GM21825 (cell line): ENCODE data around the gene ALOX15B.
"Not testable (repeated sequence)": the region's sequence is repeated elsewhere in the genome, so short reads cannot be mapped to it uniquely, and the experiment has no call there.

Experiments
- ATAC-seq: cut with Tn5 transposase; IDR thresholded peaks from one replicate; pipeline ENCODE4 v1.9.1; 2021; ENCODE audit warnings: mild to moderate bottlenecking, moderate library complexity; ENCODE audit not compliant: unreplicated experiment

Gene ALOX15B

DNA sequence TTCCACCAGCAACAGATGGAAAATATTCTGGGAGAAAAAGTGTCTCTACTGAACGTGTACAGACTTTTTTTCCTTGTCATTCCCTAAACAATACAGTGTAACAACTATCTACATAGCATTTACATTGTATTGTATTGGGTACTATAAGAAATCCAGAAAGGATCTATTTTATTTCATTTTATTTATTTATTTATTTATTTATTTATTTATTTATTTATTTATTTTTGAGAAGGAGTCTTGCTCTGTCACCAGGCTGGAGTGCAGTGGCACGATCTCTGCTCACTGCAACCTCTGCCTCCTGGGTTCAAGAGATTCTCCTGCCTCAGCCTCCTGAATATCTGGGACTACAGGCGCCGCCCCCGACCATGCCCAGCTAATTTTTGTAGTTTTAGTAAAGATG, 39.1 kb downstream of the ALOX15B start:
- ATAC-seq = not testable (repeated sequence)

DNA sequence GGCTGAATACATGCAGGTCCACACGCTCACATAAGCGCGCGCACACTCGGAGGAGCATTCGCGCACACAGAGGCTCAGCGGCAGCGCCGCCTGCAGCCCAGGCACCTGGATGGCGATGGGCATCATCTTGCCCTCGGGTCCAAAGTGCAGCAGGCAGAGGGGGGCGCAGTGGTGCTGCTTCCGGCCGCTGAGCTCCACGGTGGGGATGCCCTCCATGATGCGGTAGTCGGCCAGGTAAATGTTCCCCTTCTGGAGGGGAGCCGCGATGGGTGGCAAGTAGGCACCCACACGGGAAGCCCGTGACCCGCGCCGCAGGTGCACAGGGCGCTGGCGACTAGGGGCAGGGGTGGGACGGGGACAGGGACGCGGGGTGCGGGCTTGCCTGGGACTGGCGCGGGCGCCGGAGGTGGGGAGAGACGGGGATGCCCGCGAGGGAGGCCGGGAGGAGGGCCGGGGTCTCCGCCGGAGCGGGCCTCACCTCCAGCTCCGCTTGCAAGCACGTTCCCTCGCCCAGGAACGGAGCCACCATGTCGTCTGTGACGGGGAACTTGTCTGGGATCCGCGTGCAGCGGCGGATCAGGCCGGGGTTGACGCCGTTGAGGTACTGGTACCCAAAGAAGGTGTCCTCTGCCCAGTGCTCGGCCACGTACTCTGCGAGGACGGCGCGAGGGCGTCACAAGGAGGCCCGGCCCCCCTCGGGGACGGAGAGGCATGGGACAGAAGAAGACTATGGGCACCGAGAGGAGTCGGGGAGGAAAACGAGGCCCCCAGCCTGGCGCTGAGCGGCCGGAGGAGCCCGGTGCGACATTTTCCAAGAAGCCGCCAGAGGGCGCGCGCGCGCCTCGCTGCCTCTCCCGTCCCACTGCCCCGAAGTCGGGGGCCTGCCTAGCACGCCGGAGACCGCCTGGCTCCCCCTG, 40.7 kb downstream of the ALOX15B start:
- ATAC-seq = peak; percentile 65

DNA sequence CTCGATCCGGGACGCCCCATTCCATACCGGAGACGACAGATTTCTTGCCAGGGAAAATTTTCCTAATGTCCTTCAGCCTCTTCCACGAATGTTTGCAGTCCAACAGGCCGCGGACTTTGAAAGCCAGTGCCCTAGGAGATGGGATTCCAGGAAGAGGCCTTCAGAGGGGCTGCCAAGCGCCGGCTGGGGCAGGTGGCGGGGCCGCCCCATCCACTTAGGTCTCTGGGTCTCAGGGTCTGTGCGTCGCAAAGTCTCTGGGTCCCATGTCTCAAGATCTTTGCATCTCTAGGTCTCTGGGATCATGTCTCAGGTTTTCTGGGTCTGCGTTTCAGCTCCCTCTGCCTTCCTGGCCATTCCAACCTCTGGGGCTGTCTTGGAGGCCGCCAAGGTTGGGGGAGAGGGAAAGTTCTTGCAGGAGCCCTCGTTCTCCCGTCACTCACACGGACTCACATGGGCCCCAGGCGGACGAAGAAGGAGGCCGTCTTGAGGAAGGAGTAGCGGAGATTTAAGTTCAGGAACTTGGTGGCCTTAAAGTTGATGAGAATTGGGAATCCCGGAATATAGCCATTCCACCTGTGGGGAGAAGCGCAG, 41.4 kb downstream of the ALOX15B start:
- no peak for ATAC-seq

DNA sequence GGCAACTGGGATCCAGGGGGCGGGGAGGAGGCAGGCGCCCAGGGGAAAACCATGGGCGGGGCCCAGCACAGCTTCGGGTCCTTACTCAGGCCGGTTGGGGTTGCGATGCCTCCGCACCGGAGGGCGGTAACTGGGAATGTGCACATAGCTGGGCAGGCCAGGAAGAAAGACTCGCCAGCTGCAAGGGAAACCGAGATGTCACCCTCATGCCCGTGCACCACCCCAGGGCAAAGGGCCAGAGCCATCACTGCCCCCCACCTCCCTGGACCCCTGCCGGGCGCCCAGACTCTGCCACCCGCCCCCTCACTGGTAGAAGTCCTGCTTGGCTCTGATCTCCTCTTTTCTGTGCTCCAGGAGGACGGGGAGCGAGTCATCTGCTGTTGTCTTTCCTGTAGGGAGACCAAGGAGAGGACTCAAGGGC, 42.0 kb downstream of the ALOX15B start:
- ATAC-seq = no peak

DNA sequence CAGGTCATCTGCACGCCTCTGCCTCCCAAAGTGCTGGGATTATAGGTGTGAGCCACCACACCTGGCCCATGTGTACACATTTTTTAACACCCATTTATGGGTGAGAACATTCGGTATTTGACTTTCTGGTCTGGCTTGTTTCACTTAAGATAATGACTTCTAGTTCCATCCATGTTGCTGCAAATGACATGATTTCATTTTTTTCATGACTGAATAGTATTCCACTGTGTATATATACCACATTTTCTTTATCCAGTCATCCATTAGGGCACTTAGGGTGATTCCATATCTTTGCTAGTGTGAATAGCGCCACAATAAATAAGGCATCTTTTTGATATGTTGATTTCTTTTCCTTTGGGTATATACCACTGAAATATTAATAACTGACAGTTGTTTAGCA, 43.0 kb downstream of the ALOX15B start:
- no peak for ATAC-seq

DNA sequence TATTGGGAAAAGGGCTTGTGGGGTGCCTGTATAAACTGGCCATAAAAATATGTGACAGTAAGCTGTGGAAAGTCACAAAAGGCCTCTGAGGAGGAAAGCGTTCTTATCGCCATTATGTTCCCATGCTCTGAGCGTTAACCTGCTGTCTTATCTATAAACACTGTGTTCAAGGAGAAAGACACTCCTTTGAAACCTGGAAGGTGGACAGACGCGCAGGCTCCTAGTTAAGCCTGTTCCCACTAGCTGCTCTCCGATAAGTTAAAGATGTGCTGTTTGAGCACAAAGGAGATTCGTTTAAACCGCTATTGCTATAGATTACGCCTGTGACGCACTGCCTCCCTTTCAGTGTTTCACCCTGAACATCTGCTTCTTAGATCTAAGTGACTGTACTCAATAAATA, 43.4 kb downstream of the ALOX15B start:
- no peak for ATAC-seq

DNA sequence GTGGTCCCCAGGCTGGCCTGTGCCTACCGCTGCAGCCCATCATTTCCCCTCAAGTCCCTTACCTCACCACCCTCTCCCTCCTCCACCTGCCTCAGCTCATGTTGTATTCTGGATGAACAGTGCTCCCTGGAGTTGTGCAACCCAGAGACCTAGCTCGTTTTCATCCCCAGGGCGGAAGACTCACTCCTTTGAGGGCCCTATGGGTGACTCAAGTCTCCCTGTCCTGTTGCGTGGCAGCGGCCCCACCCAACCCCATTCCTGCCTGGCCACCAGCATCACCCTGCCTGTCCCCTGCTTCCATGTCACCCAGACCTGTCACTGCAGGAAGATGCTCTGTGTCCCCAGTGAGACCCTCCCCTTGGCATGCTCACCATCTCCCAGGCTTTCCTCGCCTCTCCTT, 45.4 kb downstream of the ALOX15B start:
- no peak for ATAC-seq

DNA sequence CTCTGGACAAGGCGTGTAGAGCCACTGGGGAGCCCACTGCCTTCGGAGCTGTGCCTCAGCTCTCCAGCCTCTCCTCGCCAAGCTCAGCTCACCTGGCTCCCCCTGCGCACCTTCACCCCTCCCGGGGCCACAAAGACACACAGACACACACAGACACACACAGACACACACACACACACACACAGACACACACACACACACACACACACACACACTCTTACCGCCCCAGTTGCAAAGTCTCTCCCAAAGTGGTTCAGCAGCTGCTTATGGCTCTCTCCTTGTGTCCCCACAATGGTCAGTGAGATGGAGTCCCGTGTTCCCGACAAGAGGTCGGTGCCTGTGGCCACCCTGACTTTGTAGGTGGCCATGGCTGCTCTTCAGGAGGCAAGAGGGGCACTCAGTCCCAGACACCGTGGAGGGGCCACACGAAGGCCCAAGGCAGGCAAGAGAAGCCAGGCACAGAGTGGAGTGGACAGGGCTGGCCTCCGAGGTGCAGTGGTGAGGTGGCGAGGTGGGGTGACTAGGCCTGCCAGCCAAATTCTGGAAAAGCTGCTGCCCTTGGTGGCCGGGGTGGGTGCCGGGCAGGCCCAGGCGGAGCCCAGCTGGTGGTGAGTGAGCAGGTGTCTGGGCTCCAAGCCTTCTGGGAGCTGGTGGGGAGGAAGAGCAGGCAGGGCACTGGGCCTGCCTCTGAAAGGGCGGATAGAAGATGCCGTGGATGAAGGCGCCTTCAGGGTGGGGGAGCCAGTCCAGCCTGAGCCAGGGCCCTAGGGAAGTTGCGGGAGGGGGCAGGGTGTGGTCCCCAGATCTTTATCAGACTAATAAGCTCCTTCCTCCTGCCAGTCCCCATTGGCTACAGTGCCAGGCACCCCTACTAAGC, 48.5 kb downstream of the ALOX15B start, which contains the start of gene ALOX12B:
TSS of gene ALOX12B (minus strand) at position 642 of the 877 bp plus-strand sequence. CDS start at position 368, 274 bp downstream.
- ATAC-seq = no peak

DNA sequence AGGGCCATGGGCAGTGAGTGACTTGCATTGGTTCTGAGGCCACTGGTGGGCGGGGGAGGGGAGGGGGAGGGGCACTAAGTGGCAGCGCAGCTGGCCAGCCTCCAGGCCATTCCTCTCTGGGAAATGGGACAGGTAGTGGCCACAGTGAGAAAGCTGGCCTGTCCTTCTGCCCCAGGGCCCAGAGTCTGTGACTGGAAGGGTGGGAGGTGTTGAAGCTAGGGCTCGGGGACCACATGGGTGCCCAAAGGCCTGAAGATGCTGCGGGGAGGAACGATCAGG, 49.0 kb downstream of the ALOX15B start:
- no peak for ATAC-seq

DNA sequence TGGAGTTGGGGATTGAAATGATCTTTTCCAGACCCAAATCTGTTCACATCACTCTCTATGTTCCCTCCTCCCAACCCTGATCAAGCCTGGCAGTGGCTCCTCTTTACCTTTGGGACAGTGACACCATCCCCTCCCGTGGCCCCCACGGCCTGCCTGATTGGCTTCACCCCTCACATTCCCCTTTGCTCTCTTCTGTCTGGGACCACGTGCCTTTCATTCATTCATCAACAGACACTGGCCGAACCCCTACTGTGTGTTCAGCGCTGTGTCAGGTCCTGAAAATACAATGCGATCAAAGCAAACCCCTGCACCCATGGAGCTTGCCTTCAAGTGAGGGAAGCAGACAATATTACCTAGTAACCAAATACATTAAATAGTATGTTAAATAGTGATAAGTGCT, 50.9 kb downstream of the ALOX15B start:
- no peak for ATAC-seq

DNA sequence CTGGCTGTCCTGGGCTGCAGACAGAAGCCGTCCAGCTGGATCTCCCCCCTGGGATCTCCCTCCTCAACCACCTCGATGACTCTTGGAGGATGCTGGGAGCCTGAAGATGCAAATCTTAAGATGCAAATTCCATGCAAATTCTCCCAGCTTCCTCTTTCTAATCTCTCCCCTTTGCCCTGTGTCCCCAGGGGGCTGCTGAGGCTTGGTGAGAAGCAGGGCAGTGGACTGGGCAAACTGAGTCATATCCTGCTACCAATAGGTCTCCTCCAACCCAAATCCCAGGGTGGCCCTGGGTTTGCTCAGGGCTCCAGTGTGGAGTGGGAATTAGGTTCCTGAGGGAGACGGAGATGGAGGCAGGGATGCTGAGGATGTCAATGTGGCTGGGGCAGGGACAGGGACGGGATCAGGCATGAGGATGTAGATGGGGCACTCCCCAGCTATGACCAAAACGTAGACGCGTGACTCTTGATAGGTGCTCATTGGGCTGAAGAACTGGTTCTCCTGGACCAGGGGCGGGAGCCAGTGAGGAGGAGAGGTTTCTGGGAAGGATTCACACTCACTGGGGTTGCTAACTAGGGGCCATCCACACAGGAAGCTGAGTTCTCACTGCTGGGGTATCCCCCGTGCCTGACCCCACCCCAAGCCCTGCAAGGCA, 52.3 kb downstream of the ALOX15B start:
- ATAC-seq = peak; percentile 60

DNA sequence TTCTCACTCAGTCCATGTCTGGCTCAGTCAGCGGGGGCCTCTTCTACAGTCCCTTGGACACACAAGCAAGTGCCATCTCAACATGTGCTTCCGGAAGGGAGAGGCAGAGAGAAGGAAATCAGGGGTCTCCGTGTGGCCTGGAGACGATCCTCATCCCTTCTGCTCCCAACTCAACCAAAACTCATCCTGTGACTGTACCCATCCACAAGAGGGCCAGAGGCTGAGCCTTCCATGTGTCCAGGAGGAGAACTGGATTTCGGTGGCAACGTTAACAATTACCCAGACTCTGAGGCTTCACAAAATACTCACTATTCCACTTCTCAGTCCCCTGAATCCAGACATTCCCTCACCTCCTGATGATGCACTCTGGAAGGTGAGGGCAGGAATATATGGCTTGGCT, 56.5 kb downstream of the ALOX15B start:
- no peak for ATAC-seq

DNA sequence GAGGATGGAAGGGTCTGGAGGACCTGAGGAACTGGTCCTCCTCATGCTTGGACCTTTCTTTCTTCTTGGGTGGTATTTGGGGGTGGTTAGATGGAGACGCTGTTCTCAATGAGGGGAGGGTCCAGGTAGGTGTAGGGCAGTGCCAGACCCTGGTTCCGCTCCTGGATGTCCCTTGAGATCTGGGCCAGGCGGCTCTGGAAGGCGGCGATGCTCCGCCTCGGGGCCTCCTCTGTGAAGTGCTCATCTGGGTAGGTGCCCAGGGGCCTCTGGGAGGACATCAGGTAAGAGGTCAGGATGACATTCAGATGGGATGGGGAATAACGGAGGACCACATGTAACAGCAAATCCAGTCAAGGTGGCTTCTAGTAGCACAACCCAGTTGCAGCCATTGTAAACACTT, 57.7 kb downstream of the ALOX15B start:
- ATAC-seq = no peak
